Skeletal muscle satellite cell (primary cell): ENCODE results near the gene KLC1.

Experiments
- H3K27me3 ChIP-seq: 2 replicates; pipeline ENCODE4 v1.7.0; 2013; ENCODE audit warnings: low read length; ENCODE audit not compliant: control insufficient read depth, insufficient read depth
- H3K36me3 ChIP-seq: 2 replicates; pipeline ENCODE4 v1.7.0; 2013; ENCODE audit warnings: mild to moderate bottlenecking, control low read depth, low read length; ENCODE audit not compliant: insufficient read depth
- H3K4me1 ChIP-seq: 2 replicates; pipeline ENCODE4 v1.7.0; 2013; ENCODE audit warnings: low read length; ENCODE audit not compliant: control insufficient read depth, insufficient read depth
- H3K4me2 ChIP-seq: 2 replicates; pipeline ENCODE4 v1.7.0; 2013; ENCODE audit warnings: mild to moderate bottlenecking, low read length
- H3K4me3 ChIP-seq: 2 replicates; pipeline ENCODE4 v1.7.0; 2013; ENCODE audit warnings: low read length
- H3K9ac ChIP-seq: 2 replicates; pipeline ENCODE4 v1.7.0; 2013; ENCODE audit warnings: mild to moderate bottlenecking, low read depth, low read length, moderate library complexity
- H3K9me3 ChIP-seq: replicated peaks from 2 replicates; pipeline ENCODE4 v1.7.0; 2013; ENCODE audit warnings: mild to moderate bottlenecking, control low read depth, low read length

KLC1 gene

DNA sequence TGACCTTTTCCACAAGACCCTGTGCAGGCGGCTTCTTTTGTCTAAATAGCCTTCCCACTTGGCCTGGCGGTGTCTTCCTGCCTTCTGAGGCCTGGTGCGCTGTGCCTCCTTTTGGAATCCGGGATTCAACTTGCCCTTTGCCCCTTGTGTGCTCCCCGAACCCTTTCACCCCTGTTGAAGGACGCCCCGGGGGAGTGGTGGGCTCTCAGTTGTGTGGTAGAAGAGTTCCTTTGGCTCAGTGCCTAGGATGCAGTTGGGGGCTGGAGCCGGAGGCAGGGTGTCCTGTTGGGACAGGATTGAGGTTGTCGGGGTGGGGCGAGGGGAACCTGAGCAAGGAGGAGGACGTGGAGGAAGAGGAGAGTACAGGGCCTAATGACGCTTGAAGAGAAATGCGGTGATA, 34.5 kb downstream of the KLC1 start:
- H3K4me3 ChIP-seq: no peak overlapping the region
- peaks cover 68% of the 10 kb centered on the region for H3K36me3 ChIP-seq
- H3K9ac ChIP-seq: peak overlapping the region; percentile 65

DNA sequence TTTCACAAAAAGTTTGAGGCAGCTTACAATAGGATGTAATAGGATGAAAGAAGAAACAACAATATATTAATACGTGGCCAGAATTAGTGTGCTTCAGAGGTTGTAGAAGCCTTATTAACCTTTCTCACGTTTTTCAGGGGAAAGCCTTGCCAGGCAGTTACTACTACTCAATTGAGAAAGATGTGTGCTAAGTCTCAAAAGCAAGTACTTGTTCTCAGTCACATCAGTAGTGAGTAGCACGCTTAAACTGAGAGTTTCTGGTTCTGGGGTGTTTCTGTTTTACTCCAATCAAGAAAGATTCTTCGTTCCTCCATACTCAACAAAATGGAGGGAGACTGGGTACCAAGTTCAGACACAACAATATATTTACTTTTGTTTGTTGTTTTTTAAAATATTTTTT, 38.7 kb downstream of the KLC1 start:
- H3K4me1 ChIP-seq: peaks cover 20% of the 10 kb centered on the region
- peaks cover 70% of the 10 kb centered on the region for H3K36me3 ChIP-seq
- H3K27me3 ChIP-seq: no peaks in the 10 kb centered on the region
- H3K9ac ChIP-seq: no peak overlapping the region
- H3K4me2 ChIP-seq: no peak overlapping the region
- no peak overlapping the region for H3K4me3 ChIP-seq
- H3K9me3 ChIP-seq: no peaks in the 10 kb centered on the region

More for the DNA sequence above, 34.5 kb downstream of the KLC1 start:
- Histone ChIP-seq H3K4me2 (peak overlapping the region; percentile 51), H3K4me1 (peaks cover 20% of the 10 kb centered on the region), H3K27me3 (no peaks in the 10 kb centered on the region), H3K9me3 (no peaks in the 10 kb centered on the region)

DNA sequence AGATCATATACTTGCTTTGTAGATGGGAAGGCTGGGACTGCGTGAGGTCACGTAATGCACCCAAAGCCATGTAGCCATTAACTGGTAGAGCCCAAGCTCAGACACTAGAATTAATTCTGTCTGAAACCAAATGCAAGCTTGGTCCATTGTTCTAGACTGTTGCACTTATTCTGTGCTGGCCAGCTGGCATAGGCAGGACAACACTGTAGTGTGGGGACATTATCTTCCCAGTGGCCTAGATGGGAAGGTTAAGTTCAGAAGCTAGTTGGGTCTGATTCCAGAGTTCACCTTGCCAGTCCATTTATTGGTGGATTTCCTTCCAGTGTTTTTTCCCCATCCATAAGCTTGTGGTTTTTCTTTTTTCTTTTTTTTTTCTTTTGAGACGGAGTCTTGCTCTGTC, 39.1 kb downstream of the KLC1 start:
- Histone ChIP-seq H3K4me3 (no peak overlapping the region), H3K9me3 (no peaks in the 10 kb centered on the region), H3K9ac (no peak overlapping the region), H3K27me3 (no peaks in the 10 kb centered on the region), H3K36me3 (peaks cover 73% of the 10 kb centered on the region), H3K4me2 (no peak overlapping the region), H3K4me1 (peaks cover 20% of the 10 kb centered on the region)

DNA sequence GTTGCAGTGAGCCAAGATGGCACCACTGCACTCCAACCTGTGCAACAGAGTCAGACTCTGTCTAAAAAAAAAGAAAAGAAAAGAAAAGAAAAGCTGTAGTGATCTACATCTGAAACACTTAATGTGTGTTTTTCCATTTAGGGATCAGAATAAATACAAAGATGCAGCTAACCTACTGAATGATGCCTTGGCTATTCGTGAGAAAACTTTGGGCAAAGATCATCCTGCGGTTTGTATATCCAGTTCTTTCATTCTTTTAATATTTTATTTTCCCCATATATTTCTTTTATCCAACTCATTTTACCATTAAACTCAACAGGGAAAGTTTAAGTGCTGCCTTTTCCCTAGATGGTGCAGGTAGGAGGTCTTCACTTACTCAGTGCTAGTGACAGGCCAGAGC, 40.4 kb downstream of the KLC1 start:
- H3K4me2 ChIP-seq: no peak overlapping the region
- H3K27me3 ChIP-seq: no peaks in the 10 kb centered on the region
- H3K4me1 ChIP-seq: peaks cover 9% of the 10 kb centered on the region
- no peak overlapping the region for H3K4me3 ChIP-seq
- peaks cover 77% of the 10 kb centered on the region for H3K36me3 ChIP-seq
- no peak overlapping the region for H3K9ac ChIP-seq
- no peaks in the 10 kb centered on the region for H3K9me3 ChIP-seq

DNA sequence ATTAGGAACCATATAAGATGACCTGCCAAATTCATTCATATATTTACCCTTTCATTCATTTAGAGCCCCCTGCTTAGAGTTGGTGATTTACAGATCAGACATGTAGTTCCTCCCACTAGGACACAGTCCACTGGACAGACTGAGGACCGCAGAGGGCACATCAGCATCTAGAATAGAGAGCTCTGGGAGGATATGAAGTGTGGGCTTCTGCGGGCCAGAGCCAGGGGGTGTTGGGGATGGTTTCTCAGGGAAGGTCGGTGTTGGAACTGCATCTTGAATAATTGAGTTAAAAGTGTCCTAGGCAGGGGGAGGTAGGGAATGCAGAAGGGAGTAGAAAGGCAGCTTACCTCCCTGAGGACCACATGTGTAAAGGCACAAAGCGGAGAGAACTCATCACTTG, 42.9 kb downstream of the KLC1 start:
- Histone ChIP-seq H3K4me1 (no peaks in the 10 kb centered on the region), H3K9ac (no peak overlapping the region), H3K27me3 (no peaks in the 10 kb centered on the region), H3K9me3 (no peaks in the 10 kb centered on the region), H3K4me2 (no peak overlapping the region), H3K36me3 (peaks cover 86% of the 10 kb centered on the region), H3K4me3 (no peak overlapping the region)

DNA sequence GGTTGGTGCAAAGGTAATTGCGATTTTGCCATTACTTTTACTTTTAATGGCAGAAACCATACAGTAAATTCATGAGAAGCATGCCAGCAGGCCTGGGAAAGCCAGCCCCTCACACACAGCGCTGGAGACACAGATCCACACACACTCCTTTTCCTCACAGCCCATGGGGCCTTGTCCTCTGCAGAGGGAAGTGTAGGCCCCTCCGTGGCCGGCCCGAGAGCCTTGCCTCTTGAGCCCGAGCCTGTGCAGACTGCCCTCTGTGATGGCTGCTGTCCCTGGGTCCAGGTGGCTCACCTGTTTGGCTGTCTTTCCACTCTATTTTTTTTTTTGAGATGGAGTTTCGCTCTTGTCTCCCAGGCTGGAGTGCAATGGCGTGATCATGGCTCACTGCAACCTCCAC, 46.9 kb downstream of the KLC1 start:
- Histone ChIP-seq H3K27me3 (no peaks in the 10 kb centered on the region), H3K9ac (no peak overlapping the region), H3K9me3 (no peaks in the 10 kb centered on the region), H3K36me3 (peaks cover 94% of the 10 kb centered on the region), H3K4me2 (no peak overlapping the region), H3K4me1 (no peaks in the 10 kb centered on the region), H3K4me3 (no peak overlapping the region)

DNA sequence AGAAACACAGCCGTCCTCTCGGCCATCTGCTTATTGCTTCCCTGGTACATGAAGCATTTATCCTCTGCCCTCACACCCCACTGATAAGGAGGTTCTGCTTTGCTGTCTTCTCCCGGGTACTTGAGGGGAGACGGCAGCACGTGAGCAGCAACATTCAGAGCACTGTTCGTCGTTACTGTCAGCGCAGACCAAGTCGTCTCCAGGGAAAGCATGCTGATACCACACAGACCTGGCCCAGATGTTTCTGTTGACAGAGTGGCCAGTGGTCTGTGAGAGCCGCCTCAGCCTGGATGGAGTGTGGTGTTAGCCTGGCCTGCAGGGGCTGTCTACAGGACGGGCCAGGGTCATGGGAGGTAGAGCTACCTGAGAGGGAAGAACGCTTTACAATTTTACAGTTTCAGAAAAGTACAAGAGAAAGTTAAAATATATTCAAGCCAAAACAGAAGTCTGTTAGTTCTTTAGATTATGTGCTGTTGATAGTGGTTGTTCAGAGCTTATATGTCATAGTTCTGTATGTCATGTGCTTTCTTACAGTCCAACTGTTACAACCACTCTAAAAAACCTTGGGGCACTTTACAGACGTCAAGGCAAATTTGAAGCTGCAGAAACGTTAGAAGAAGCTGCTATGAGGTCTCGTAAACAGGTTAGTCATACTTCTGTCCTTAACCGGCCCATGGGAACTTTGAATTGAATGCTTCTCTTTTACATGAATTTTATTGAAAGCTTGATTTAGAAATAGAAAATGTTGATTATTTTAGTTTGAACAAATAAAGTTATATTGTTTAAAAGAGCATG, 48.1 kb downstream of the KLC1 start:
- no peak overlapping the region for H3K9ac ChIP-seq
- no peaks in the 10 kb centered on the region for H3K27me3 ChIP-seq
- no peak overlapping the region for H3K4me2 ChIP-seq
- no peaks in the 10 kb centered on the region for H3K9me3 ChIP-seq
- peaks cover 92% of the 10 kb centered on the region for H3K36me3 ChIP-seq
- H3K4me3 ChIP-seq: no peak overlapping the region
- H3K4me1 ChIP-seq: no peaks in the 10 kb centered on the region

DNA sequence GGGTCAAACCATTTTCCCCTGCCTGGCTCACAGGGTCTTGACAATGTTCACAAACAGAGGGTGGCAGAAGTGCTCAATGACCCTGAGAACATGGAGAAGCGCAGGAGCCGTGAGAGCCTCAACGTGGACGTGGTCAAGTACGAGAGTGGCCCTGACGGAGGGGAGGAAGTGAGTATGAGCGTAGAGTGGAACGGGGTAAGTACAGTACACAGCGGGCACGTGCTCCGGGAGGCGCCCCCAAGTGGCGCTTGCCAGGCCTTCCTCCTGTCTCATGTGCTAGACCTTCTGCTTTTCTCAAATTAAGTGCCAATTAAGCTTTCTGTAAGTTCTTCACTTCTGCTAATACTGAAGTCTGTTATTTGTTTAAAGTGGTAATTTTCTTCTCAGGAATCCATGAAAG, 50.3 kb downstream of the KLC1 start:
- H3K4me3 ChIP-seq: no peak overlapping the region
- no peak overlapping the region for H3K4me2 ChIP-seq
- no peaks in the 10 kb centered on the region for H3K27me3 ChIP-seq
- peaks cover 86% of the 10 kb centered on the region for H3K36me3 ChIP-seq
- H3K9ac ChIP-seq: no peak overlapping the region
- no peaks in the 10 kb centered on the region for H3K9me3 ChIP-seq
- H3K4me1 ChIP-seq: peaks cover 8% of the 10 kb centered on the region

DNA sequence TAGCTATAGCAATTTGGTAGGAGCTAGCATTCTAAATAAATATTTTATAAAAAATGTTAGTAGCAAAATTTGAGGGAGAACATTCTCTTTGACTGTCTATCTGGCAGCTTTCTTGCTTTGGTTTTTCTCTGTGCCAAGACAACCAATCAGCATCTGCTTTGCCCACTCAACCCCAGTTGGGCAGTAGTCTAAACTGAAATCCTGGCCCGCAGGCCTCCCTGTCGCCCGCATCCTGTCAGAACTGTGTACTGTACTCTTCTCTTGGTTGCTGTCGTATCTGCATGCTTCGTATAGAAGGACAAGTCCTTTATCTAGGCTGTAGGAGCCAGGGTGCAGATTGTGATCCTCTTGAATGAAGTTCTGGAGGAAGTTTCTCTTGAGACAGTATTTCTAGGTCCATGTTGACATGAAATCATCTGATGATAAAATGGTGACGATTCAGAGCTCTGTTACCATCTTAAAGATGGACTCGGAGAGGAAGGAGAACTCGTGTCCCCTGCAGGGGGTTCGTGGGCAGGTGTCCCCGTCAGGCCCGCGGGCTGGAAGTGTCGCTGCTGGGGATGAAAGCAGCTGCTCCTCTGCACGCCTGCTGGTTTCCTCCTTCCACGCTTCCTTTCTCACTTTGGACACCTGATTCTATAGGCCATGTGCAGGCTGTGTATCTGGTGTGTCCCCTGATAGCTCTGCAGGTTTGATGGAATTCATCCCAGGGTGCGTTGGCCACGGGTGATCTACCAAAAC, 51.6 kb downstream of the KLC1 start:
- no peak overlapping the region for H3K9ac ChIP-seq
- H3K4me1 ChIP-seq: peaks cover 14% of the 10 kb centered on the region
- peaks cover 86% of the 10 kb centered on the region for H3K36me3 ChIP-seq
- H3K4me3 ChIP-seq: no peak overlapping the region
- no peaks in the 10 kb centered on the region for H3K27me3 ChIP-seq
- no peaks in the 10 kb centered on the region for H3K9me3 ChIP-seq
- H3K4me2 ChIP-seq: no peak overlapping the region

DNA sequence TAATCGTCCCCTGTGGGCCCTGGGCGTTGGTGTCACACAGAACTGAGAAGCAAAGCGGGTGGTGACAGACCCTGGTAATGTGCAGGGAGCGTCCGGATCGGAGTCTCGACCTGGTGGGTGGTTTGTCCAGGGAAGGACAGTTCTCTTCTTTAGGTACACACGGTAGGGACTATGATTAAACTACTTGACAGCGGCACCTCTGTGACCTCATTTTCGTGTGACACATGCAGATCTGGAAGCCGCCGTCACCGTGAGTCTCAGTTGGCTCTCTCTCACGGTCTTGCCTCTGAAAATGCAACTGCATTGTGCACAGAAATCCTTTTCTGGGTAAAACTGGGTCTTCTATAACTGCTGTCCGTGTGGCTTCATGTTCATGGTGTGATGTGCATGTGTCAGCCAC, 54.1 kb downstream of the KLC1 start:
- H3K4me2 ChIP-seq: no peak overlapping the region
- peaks cover 86% of the 10 kb centered on the region for H3K36me3 ChIP-seq
- H3K9ac ChIP-seq: no peak overlapping the region
- H3K4me3 ChIP-seq: no peak overlapping the region
- no peaks in the 10 kb centered on the region for H3K27me3 ChIP-seq
- H3K9me3 ChIP-seq: no peaks in the 10 kb centered on the region
- peaks cover 14% of the 10 kb centered on the region for H3K4me1 ChIP-seq

DNA sequence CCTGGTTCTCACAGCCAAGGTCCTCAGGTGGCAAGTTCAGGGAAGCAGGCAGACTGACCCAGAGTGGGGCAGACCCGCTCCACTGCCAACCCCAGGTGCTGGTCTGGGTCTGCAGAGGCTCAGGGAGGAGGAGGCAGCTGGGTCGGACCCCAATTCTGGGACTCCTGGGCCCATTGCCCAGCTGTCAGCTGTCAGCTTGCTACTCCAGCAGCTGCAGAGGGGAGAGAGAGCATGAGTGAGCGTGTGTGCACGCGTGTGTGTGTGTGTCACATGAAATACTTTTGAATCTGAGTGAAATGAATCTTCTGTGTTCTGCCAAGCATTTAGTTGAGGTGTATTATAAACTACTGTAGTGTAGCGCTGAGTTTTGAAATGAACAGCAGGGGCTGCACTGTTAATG, 55.5 kb downstream of the KLC1 start:
- H3K4me1 ChIP-seq: peaks cover 14% of the 10 kb centered on the region
- peaks cover 84% of the 10 kb centered on the region for H3K36me3 ChIP-seq
- no peak overlapping the region for H3K4me2 ChIP-seq

DNA sequence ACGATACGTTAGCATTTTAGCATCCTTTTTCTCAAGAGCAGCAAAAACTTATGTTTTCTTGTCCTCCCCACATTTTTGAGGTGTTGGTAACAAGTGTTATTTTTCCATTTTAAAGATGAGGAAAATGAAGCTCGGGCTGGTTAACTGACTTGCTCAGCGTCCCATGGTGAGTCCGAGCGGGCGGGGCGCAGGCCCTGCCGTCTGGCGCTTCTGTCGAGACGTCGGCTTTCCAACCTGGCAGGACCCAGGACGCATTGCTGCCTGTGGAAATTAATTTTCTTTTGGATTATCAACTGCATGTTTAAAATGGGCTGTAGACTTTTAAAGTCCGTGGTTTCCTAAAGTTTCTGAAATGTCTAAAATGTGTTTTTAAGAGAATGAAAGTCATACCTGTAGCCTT, 55.9 kb downstream of the KLC1 start:
- Histone ChIP-seq H3K4me2 (no peak overlapping the region), H3K4me1 (peaks cover 14% of the 10 kb centered on the region), H3K9ac (no peak overlapping the region), H3K27me3 (no peaks in the 10 kb centered on the region), H3K36me3 (peaks cover 84% of the 10 kb centered on the region), H3K4me3 (no peak overlapping the region), H3K9me3 (no peaks in the 10 kb centered on the region)

More for the DNA sequence above, 55.5 kb downstream of the KLC1 start:
- H3K27me3 ChIP-seq: no peaks in the 10 kb centered on the region
- H3K9ac ChIP-seq: no peak overlapping the region
- no peaks in the 10 kb centered on the region for H3K9me3 ChIP-seq
- no peak overlapping the region for H3K4me3 ChIP-seq
